HG02678 (cell line): Measurements from ENCODE around the gene SPTY2D1.

Experiments used
- ATAC-seq: cut with Tn5 transposase; IDR thresholded peaks from one replicate; pipeline ENCODE4 v1.9.1; 2021; ENCODE audit warnings: mild to moderate bottlenecking, moderate library complexity; ENCODE audit not compliant: unreplicated experiment

SPTY2D1 gene

DNA sequence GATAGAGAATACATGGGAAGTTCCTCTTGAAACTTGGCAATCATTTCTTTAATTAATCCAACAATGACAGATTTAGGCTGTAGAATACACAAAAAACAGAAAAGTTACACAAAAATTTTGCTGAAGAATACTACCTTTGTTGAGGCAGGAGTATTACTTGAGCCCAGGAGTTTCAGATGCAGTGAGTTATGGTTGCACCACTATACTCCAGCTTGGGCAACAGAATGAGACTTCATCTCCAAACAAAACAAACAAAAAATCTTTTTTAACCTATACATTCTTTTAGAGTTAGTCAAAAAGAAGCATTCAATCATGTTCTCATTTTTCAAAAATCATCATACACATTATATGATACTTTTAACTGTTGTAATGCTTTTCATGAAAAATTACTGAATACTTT, 67.7 kb downstream of the SPTY2D1 start:
- no peak for ATAC-seq

DNA sequence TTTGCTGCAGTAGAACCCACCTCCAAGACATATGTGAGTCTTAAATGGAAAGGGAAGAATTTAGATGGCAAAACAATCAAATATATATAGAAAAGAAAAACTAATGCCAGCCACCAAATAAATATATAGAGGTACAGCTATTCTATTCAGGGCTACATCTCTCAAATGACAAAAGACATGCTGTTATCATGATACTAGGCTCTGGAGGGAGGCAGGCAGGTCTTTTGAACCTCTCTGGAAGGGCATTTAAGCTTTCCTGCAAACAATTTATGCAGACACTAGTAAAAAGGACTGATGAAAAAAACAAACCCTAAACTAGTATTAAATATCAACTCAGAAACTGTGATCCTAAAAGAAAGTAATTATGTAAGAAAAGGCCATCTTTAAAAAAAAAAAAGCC, 70.0 kb downstream of the SPTY2D1 start:
- ATAC-seq: no peak

- ATAC-seq: no peak
These were observed 70.9 kb downstream of the SPTY2D1 start for GRCh38 chr11:18563090-18563730.
